Breast epithelium (tissue), 3 donors: ENCODE results near the gene EFNA3.

Experiments
- CTCF ChIP-seq, 3 donors: fragments of 450-650 bp; IDR thresholded peaks; one replicate each; pipeline ENCODE4 v1.5.1; 2016 to 2017; ENCODE audit warnings: antibody characterized with exemption in 3 of 3, mild to moderate bottlenecking in 3 of 3, moderate library complexity in 3 of 3
- POLR2A ChIP-seq: fragments of 450-650 bp; IDR thresholded peaks from one replicate; pipeline ENCODE4 v1.6.1; 2016; ENCODE audit warnings: antibody characterized with exemption, mild to moderate bottlenecking, moderate library complexity
- POLR2AphosphoS5 ChIP-seq, 3 donors: sonication (generic); formaldehyde crosslinking; IDR thresholded peaks; one replicate each; pipeline ENCODE4 v1.6.1; 2017; ENCODE audit warnings: antibody characterized with exemption in 3 of 3

- TF ChIP-seq POLR2A (no peak), CTCF (IDR thresholded peaks at IDR 0.05) (no peak), POLR2AphosphoS5 (IDR thresholded peaks at IDR 0.05) (no peak)
These were observed 27.3 kb upstream of the EFNA3 start for GRCh38 chr1:155051342-155051776.
